Thyroid gland (tissue), 4 donors: ENCODE data around the gene S100A9. TPM values are rescaled to one million over a fixed set of nuclear protein-coding genes. Genes with fewer than 3 reads are reported as not detected.

Experiments
- DNase-seq, 2 donors: peaks; one replicate each; pipeline ENCODE4 v3.0.0-alpha.2; 2019
- H3K27ac ChIP-seq, 3 donors: fragments of 200-600 bp; sonication (generic); 1 replicate in 2 of 3; 2 replicates in 1 of 3; pipeline ENCODE4 v1.5.1; 2016 to 2019; ENCODE audit warnings: mild to moderate bottlenecking in 1 of 3, moderate library complexity in 1 of 3
- H3K27me3 ChIP-seq: fragments of 200-600 bp; sonication (generic); one replicate; pipeline ENCODE4 v1.5.1; 2019
- H3K36me3 ChIP-seq, 2 donors: fragments of 200-600 bp; sonication (generic); one replicate each; pipeline ENCODE4 v1.5.1; 2016 to 2019
- H3K4me1 ChIP-seq, 2 donors: fragments of 200-600 bp; sonication (generic); one replicate each; pipeline ENCODE4 v1.5.1; 2017 to 2019
- H3K4me3 ChIP-seq, 3 donors: fragments of 200-600 bp; sonication (generic); replicated peaks in 1 of 3; 1 replicate in 2 of 3; 2 replicates in 1 of 3; pipeline ENCODE4 v1.5.1; 2016; ENCODE audit warnings: mild to moderate bottlenecking in 1 of 3
- H3K9me3 ChIP-seq: fragments of 200-600 bp; sonication (generic); one replicate; pipeline ENCODE4 v1.5.1; 2017
- POLR2A ChIP-seq, 2 donors: fragments of 450-650 bp; IDR thresholded peaks; one replicate each; pipeline ENCODE4 v1.6.1; 2017; ENCODE audit warnings: antibody characterized with exemption in 2 of 2, mild to moderate bottlenecking in 2 of 2, moderate library complexity in 1 of 2
- WGBS, 2 donors: methylation state at CpG; one replicate each; pipeline ENCODE4 v1.1.5; 2017; 5-methylcytosine and 5-hydroxymethylcytosine counted together
- intact Hi-C: fragments of 100-400 bp; cut with DNase I; formaldehyde crosslinking; loops from one replicate; pipeline ENCODE4 v1.15.1; 2023
- total RNA-seq, 4 donors: library from RNA; depleted of rRNA; stranded (reverse); fragments of >200 nt; gene quantifications; one replicate each; pipeline ENCODE4 v1.2.3, GENCODE V29; 2016
- TF ChIP-seq, protein P1 (sequence below), 6 experiments: fragments of 200-600 bp in 3 of 6; fragments of 450-650 bp in 3 of 6; sonication (generic) in 3 of 6; IDR thresholded peaks; one replicate each; pipeline ENCODE4 v1.5.1; 2016 to 2019; ENCODE audit warnings: antibody characterized with exemption in 6 of 6, mild to moderate bottlenecking in 2 of 6, inconsistent platforms in 1 of 6, moderate library complexity in 1 of 6

Gene S100A9
- total RNA-seq, 4 donors from 2014 or later: 36.2 to 285 (median 66.0) TPM

DNA sequence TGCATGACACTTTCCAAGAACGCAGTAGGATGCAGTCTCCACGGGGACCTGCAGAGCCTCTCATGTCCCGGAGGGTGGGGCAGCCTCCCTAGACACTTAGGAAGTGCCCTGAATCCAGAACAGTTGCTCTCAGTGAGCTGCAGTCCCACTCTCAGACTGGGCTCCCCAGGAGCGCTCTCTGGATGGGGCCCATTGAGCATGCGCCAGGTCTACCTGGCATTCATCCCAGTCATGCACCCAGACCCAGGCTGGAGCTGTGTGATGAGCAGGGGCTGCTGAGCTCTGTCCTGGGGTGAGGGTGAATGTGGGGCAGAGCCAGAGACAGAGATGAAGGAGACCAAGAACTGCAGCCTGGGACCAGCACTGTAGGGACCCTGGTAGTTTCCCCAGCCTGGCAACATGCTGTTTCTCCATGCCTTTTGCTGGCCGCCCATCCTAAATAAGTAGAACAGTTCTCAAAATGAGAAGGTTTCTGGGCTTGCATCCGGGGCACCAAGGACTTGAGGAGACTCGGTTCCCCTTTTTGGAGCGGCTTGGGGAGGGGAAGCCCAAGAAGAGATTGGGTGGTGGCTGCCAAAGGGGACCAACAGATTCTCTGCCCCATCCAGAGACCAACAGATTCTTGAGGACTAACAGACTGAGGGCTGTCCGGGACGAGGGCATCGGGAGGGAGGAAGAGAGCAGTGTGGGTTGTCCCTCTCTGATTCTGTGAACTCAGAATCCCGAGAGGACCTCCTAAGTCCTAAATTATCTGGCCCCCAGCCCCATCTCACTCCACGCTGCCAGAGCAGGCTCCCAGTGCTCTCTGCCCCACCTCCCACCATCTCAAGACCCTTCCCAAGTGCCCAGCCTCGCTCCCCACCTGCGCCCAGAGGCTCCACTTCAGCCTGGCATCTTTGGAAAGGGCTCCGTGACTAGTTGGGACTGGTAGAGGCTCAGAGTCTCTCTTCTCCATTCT is 8.0 kb upstream of the S100A9 start:
- Histone ChIP-seq H3K4me3 (no peak overlapping the region), H3K36me3 (no peaks in the 10 kb centered on the region), H3K27ac (no peak overlapping the region), H3K27me3 (no peaks in the 10 kb centered on the region), H3K9me3 (no peaks in the 10 kb centered on the region), H3K4me1 (no peaks in the 10 kb centered on the region)
- intact Hi-C loops: loop anchor here (5.0 kb wide), 1 partner anchor 148 kb away; no protein-coding TSS in a partner anchor
- no peak for DNase-seq
- no peak for TF ChIP-seq POLR2A (IDR thresholded peaks at IDR 0.05)
- TF ChIP-seq, protein P1, sequence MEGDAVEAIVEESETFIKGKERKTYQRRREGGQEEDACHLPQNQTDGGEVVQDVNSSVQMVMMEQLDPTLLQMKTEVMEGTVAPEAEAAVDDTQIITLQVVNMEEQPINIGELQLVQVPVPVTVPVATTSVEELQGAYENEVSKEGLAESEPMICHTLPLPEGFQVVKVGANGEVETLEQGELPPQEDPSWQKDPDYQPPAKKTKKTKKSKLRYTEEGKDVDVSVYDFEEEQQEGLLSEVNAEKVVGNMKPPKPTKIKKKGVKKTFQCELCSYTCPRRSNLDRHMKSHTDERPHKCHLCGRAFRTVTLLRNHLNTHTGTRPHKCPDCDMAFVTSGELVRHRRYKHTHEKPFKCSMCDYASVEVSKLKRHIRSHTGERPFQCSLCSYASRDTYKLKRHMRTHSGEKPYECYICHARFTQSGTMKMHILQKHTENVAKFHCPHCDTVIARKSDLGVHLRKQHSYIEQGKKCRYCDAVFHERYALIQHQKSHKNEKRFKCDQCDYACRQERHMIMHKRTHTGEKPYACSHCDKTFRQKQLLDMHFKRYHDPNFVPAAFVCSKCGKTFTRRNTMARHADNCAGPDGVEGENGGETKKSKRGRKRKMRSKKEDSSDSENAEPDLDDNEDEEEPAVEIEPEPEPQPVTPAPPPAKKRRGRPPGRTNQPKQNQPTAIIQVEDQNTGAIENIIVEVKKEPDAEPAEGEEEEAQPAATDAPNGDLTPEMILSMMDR (IDR thresholded peaks at IDR 0.05): no peak
- 52 to 56% methylated on average over 17 of the region's 17 CpGs for WGBS, 2 donors

DNA sequence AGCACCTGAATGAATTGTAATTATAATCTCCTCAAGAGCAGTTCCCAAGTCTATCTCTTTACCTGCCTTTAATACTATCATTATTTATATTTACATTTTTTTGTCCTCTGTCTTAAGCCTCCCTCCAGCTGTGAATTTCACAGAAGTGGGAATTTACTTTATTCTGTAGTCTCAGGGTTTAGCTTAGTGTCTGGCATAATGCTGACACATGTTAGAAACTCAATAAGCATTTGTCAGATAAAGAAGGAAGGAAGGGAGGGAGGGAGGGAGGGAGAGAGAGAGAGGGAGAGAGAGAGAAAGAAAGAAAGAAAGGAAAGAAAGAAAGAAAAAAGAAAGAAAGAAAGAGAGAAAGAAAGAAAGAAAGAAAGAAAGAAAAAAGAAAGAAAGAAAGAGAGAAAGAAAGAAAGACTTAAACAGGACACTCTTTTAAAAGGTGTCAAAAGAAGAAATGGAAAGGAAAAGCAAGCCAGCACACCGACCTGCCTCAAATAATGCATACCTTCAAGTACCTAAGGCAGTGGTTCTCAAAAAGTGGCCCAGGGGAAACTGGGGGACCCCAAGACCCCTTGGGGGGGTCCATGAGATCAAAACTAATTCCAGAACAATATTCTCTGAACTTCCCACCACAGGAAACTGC is 7.2 kb upstream of the S100A9 start:
- no peak for TF ChIP-seq POLR2A (IDR thresholded peaks at IDR 0.05)
- TF ChIP-seq, protein P1 (IDR thresholded peaks at IDR 0.05): no peak
- H3K9me3 ChIP-seq: no peaks in the 10 kb centered on the region
- no peak overlapping the region for H3K27ac ChIP-seq
- H3K27me3 ChIP-seq: no peaks in the 10 kb centered on the region
- WGBS, 2 donors: 27 to 63% methylated on average over 1 of the region's 1 CpG
- H3K4me3 ChIP-seq: no peak overlapping the region
- no peaks in the 10 kb centered on the region for H3K4me1 ChIP-seq
- intact Hi-C loops: loop anchor here (5.0 kb wide), 1 partner anchor 147 kb away; no protein-coding TSS in a partner anchor
- no peak for DNase-seq
- no peaks in the 10 kb centered on the region for H3K36me3 ChIP-seq

DNA sequence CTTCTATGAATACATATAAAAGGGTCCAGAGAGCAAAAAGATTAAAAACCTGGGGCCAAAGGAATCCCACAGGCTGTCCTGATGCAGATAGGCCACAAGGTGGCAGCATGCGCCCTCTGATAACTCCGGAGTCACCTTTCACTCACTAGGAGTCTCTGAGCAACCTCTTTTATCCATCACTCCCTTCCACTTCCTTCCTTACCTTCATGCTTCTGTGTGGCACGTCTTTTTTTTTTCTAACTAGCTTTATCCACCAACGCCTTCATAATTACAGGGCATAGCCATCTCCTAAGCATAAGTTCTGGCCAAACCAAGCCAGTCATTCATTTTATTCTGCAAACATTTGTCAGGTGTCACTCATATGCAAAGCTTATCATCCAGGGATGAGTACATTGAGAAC is 5.1 kb upstream of the S100A9 start:
- H3K36me3 ChIP-seq: no peaks in the 10 kb centered on the region
- no peaks in the 10 kb centered on the region for H3K9me3 ChIP-seq
- no peaks in the 10 kb centered on the region for H3K4me1 ChIP-seq
- intact Hi-C loops: loop anchor here (5.0 kb wide), 1 partner anchor 145 kb away; no protein-coding TSS in a partner anchor
- no peak overlapping the region for H3K27ac ChIP-seq
- WGBS, 2 donors: 1% methylated on average over 4 of the region's 4 CpGs
- H3K4me3 ChIP-seq: no peak overlapping the region
- H3K27me3 ChIP-seq: no peaks in the 10 kb centered on the region
- TF ChIP-seq POLR2A (IDR thresholded peaks at IDR 0.05): no peak
- TF ChIP-seq, protein P1 (IDR thresholded peaks at IDR 0.05): peak; percentile 62 to 93 (median 74)
- peak; percentile 53 to 64 for DNase-seq

DNA sequence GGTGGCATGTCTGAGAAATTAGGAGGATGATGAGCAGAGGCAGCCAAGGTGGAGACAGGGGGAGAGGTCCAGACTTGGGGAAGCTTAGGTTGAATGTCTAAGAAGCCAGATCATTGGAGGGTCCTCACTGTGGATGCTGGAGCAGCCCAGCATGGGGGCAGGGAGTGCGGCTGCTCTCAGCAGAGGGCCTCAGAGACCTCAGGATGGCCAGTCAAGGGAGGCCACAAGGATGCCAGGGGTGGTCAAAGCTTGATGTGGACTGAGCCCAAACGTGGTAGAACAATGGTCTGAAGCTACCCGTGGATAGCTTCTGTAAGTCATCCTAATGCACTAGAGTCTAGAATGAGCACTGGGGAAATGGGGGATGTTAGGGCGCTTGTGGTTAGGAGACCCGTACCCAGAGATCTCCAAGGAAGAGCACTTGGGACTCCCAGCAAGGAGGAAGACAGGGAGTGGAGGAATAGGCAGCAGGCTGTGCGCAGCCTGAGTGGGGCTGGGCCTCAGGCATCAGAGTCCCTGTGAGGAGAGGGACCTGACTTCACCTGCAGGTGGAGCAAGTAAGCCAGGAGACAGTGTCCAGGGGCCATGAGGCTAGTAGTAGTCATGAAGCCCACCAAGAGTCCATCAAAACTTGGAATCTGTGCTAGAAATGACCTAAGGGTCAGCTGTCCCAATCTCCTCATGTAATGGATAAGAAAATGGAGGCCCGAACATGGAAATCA is 4.3 kb upstream of the S100A9 start:
- no peaks in the 10 kb centered on the region for H3K4me1 ChIP-seq
- H3K4me3 ChIP-seq: no peak overlapping the region
- H3K9me3 ChIP-seq: no peaks in the 10 kb centered on the region
- DNase-seq: no peak
- intact Hi-C loops: loop anchor here (5.0 kb wide), 1 partner anchor 144 kb away; no protein-coding TSS in a partner anchor
- H3K27me3 ChIP-seq: no peaks in the 10 kb centered on the region
- 79 to 82% methylated on average over 6 to 7 of the region's 7 CpGs for WGBS, 2 donors
- TF ChIP-seq POLR2A (IDR thresholded peaks at IDR 0.05): no peak
- TF ChIP-seq, protein P1 (IDR thresholded peaks at IDR 0.05): no peak
- H3K27ac ChIP-seq: no peak overlapping the region
- no peaks in the 10 kb centered on the region for H3K36me3 ChIP-seq
